HG03378 (cell line): ENCODE measurements around the gene RTEL1.
"Not testable (repeated sequence)": the region's sequence is repeated elsewhere in the genome, so short reads cannot be mapped to it uniquely, and the experiment has no call there.

Experiments
- ATAC-seq: cut with Tn5 transposase; IDR thresholded peaks from one replicate; pipeline ENCODE4 v1.9.1; 2021; ENCODE audit warnings: mild to moderate bottlenecking, moderate library complexity; ENCODE audit not compliant: unreplicated experiment

Gene RTEL1

DNA sequence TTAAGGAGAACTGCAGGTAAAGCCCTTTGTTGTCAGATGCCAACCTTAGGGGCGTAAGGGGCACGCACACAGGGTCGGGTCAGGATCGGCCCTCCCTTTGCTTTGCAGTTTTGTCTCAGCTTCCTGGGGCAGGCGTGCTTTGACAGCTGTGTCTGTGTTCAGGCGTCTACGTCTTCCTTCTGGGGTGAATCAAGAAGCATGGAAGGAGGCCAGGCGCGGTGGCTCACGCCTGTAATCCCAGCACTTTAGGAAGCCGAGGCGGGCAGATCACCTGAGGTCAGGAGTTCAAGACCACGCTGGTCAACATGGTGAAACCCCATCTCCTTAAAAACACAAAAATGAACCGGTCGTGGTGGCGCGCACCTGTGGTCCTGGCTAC lies 51.0 kb downstream of the RTEL1 start:
- no peak for ATAC-seq

DNA sequence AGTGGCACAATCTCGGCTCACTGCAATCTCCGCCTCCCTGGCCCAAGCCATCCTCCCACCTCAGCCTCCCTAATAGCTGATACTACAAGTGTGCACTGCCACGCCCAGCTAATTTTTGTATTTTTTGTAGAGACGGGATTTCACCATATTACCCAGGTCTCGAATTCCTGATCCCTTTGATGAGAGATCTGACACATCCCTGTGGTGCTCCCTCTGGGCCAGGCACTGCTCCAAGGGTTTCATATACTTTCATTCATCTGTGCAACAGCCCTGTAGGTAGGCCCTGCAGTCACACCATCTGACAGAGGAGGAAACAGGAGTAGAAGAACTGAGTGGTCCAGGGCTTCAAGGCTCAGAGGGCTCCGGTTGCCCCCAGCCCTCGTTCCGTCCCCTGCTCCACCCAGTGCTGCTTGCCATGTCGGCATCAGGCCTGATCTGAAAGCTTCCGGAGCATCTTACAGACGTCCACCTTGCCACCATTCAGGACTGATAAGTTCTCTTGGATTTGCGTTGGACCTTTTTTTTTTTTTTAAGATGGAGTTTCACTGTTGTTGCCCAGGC lies 53.1 kb downstream of the RTEL1 start:
- ATAC-seq, result no peak

DNA sequence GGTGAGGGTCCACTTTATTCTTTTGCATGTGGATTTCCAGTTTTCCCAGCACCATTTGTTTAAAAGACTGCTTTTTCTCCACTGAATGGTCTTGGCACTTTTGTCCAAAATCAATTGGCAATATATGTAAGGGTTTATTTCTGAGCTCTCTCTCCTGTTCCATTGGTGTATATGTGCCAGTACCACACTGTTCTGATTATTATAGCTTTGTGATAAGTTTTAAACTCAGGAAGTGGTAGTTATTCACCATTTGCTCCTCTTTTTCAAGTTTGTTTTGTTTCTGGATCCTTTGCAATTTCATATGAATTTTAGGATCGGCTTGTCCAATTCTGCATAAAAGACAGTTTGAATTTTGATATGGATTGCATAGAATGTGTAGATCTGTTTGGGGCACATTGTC lies 54.1 kb downstream of the RTEL1 start:
- ATAC-seq, result no peak

DNA sequence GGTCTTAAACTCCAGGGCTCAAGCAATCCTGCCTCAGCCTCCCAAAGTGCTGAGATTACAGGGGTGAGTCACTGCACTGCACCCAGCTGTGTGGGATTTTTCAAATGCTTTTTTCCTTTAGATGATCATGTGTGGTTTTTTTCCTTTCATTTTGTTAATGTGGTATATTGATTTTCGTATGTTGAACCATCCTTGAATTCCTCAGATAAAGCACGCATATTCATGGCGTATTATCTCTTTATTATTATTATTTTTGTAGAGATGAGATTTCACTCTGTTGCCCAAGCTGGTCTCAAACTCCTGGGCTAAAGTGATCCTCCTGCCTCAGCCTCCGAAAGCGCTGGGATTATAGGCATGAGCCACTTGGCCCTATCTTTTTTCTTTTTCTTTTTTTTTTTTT lies 56.7 kb downstream of the RTEL1 start:
- ATAC-seq, result no peak

DNA sequence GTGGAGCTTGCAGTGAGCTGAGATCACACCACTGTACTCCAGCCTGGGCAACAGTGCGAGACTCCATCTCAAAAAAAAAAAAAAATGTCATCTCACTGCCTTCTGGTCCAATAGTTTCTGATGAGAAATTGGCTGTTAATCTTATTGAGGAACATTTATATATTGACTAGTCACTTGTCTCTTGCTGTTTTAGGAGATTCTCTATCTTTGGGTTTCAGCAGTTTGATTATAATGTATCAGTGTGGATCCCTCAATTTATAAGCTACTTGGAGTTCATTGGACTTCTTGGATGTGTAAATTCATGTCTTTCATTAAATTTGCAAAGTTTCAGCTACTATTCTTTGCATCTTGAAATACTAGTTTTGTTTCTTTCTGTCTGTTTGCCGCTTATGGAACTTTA lies 60.9 kb downstream of the RTEL1 start:
- no peak for ATAC-seq

DNA sequence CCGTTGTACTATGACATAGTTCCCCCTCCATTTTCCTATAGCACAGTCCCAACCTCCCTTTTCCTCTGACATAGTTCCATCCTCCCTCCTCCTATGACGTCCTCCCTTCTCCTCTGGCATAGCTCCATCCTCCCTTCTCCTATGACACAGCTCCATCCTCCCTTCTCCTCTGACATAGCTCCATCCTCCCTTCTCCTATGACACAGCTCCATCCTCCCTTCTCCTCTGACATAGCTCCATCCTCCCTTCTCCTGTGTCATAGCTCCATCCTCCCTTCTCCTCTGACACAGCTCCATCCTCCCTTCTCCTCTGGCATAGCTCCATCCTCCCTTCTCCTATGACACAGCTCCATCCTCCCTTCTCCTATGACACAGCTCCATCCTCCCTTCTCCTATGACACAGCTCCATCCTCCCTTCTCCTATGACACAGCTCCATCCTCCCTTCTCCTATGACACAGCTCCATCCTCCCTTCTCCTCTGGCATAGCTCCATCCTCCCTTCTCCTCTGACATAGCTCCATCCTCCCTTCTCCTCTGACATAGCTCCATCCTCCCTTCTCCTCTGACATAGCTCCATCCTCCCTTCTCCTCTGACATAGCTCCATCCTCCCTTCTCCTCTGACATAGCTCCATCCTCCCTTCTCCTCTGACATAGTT lies 65.0 kb downstream of the RTEL1 start:
- ATAC-seq, result not testable (repeated sequence)

DNA sequence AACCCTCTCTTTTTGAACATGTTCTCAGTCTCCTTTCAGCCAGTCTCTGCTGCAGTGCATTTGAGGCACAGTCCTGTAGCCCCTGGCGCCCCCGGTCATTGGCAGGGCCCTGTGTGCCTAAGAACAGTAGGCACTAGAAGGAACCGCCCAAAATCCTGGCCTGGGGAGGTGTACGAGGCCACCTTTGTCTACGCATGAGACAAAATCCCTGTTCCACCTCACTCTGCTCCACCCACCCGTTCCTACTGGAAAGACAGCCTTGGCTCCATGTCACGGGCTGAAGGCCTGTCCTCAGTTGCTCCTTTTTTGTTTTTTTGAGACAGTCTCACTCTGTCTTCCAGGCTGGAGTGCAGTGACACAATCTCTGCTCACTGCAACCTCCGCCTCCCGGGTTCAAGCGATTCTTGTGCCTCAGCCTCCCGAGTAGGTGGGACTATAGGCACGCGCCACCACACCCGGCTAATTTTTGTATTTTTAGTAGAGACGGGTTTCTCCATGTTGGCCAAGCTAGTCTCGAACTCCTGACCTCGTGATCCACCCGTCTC lies 72.1 kb downstream of the RTEL1 start:
- ATAC-seq, result not testable (repeated sequence)

DNA sequence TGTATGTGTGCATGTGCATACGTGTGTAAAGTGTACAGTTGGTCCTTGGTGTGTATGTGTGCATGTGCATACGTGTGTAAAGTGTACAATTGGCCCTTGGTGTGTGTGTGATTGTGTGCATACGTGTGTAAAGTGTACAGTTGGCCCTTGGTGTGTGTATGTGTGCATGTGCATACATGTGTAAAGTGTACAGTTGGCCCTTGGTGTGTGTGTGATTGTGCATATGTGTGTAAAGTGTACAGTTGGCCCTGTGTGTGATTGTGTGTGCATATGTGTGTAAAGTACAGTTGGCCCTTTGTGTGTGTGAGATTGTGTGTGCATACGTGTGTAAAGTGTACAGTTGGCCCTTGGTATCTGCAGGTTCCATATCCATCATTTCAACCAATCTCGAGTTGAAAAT lies 73.3 kb downstream of the RTEL1 start:
- no peak for ATAC-seq

DNA sequence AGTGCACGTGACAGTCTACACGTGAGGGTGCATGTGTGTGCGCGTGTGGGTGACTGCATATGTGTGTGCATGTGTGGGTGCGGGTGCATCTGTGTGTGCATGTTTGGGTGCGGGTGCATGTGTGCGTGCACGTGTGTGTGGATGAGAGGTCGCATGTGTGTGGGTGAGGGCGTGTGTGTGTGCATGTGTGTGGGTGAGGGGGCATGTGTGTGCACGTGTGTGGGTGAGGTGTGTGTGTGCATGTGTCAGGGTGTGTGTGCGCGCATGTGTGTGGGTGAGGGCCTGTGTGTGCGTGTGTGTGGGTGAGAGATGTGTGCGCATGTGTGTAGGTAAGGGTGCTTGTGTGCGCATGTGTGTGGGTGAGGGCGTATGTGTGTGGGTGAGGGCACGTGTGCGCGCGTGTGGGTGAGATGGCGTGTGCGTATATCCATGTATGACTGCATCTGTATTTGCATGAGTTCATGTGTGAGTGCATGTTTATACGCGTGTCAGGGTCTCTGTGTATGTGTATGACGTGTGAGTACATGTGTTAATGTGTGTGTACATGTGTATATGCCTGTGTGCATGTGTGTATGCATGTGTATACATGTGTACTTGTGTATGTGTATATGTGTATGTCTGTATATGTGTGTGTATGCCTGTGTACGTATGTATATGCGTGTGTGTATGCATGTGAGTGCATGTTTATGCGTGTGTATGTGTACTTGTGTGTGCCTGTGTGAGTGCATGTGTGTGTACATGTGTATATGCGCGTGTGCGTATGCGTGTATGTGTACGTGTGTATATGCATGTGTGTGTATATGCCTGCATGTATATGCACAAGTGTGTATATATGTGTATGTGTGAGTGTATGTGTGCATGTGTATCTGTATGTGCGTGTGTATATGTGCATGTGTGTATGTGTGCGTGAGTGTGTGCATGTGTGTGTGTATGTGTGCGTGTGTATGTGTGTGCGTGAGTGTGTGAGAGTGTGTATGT lies 74.3 kb downstream of the RTEL1 start:
- no peak for ATAC-seq

DNA sequence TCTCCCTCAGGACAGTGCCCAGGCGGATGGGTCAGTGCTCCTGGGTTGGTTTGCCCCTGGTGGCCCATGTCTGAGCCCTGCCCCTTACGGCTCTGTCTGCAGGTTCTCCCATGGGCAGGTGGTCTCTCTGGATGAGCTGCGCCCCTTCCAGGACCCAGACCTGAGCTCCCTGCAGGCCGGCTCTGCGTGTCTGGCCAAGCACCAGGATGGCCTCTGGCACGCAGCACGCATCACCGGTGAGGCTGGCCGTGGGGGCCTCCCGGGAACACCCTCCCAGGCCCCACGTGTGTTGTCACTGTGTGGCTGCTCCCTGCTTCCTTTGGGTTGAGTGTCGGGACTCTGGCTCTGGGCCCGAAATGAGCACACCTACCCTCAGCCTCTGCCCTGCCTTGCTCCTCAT lies 75.0 kb downstream of the RTEL1 start:
- ATAC-seq, result no peak

DNA sequence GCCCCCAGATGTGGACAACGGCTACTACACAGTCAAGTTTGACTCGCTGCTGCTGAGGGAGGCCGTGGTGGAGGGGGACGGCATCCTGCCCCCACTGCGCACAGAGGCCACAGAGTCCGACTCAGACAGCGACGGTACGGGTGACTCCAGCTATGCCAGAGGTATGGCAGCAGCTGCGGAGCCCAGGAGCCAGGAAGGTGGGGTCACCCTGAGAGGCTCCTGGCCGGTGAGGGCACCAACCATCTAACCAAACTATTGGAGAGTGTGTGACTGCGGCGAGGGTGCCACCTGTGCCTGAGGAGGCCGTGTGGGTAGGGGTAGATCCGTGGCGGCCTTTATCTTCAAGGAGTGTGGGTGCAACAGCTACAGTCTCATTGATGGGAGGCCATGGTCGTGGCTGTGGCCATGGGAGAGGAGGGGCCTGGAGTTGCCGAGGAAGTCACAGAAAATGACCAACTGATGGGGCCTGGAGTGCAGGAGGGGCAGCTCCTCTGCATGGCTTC lies 75.5 kb downstream of the RTEL1 start:
- ATAC-seq, result no peak

DNA sequence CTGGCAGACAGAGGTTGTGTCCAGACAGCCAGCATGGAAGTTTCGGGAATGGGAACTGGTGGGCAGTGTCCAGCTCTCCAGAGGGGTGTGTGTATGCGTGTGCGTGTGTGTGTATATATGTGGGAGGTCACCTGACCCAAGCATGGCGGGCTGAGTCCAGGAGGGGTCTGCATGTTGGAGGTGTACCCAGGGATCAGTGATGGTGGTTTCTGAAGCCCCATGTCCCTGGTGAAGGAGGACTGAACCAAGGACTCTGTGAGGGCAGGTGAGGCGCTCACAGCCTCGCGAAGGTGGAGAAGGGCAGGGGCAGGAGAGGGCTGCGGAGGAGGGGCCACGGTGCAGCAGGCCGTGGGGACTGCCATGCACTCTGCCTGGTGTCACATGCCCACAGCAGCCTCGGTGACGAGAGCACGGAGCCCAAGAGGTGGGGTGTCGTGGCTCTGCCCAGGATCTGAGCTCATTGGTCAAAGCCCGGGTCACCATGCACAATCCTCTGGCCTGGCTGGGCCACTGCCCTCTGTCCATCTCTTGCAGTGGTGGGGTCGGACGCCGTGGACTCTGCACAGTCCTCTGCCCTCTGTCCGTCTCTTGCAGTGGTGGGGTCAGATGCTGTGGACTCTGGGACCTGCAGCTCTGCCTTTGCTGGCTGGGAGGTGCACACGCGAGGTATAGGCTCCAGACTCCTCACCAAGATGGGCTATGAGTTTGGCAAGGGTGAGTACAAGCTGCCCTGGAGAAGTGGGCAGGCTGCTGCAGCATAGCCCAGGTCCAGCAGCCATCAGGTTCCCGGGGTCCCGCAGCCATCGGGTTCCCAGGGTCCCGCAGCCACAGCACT lies 76.2 kb downstream of the RTEL1 start:
- ATAC-seq, result no peak

DNA sequence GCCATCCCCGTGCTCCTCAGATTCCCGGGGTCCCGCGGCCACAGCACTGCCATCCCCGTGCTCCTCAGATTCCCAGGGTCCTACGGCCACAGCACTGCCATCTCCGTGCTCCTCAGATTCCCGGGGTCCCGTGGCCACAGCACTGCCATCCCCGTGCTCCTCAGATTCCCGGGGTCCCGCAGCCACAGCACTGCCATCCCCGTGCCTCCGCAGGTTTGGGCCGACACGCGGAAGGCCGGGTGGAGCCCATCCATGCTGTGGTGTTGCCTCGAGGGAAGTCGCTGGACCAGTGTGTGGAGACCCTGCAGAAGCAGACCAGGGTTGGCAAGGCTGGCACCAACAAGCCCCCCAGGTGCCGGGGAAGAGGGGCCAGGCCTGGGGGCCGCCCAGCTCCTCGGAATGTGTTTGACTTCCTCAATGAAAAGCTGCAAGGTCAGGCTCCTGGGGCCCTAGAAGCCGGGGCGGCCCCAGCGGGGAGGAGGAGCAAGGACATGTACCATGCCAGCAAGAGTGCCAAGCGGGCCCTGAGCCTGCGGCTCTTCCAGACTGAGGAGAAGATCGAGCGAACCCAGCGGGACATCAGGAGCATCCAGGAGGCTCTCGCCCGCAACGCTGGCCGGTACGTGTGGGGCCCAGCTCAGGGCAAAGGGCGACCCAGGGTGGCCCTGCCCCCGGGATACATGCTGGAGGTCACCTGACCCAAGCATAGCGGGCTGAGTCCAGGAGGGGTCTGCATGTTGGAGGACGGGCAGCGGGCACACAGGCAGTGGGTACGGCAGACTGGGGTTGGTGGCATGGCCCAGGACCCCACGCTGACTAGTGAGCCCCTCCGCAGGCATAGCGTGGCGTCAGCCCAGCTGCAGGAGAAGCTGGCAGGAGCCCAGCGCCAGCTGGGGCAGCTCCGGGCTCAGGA lies 77.1 kb downstream of the RTEL1 start:
- no peak for ATAC-seq

DNA sequence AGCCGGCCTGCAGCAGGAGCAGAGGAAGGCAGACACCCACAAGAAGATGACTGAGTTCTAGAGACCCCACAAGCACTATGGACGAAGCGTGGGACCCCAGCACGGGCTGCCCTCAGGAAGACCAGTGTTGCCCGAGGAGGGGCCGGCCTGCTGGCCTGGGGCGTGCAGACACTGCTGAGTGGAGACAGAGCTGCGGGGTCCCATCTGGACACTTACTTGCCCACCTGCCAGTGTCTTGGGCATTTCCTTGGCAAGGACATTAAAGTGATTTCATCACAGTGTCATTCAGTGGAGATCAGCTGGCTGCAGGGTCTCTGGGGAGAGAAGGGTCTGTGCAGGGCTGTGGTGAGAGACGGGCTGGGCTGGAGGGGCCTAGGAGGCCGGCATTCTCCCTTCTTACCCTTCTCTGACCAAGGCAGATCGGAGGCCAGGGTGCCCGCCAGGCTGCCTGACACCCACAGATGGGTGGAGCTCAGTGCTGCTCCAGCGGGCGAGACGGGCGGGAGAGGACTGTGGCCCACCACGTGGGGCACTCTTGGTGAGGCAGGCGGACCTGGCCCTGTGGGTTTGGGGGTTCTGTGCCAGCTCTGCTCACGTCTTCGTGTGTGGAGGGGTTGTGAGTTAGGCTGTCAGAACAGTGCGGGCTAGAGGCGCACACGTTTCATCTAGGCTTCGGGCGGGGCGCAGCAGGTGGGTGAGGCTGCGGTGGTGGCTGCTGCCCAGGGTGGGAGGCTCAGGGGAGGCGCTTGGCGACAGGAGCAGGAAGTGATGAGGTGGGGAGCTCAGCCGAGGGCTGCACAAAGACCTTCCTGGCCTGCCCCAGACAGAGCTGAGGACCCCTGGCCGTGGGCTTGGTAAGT lies 78.0 kb downstream of the RTEL1 start, which contains the start of gene LIME1:
Gene LIME1, plus strand, starts transcription at position 806 of the 860 bp plus-strand sequence. CDS start 886 bp downstream, outside the sequence.
- no peak for ATAC-seq

DNA sequence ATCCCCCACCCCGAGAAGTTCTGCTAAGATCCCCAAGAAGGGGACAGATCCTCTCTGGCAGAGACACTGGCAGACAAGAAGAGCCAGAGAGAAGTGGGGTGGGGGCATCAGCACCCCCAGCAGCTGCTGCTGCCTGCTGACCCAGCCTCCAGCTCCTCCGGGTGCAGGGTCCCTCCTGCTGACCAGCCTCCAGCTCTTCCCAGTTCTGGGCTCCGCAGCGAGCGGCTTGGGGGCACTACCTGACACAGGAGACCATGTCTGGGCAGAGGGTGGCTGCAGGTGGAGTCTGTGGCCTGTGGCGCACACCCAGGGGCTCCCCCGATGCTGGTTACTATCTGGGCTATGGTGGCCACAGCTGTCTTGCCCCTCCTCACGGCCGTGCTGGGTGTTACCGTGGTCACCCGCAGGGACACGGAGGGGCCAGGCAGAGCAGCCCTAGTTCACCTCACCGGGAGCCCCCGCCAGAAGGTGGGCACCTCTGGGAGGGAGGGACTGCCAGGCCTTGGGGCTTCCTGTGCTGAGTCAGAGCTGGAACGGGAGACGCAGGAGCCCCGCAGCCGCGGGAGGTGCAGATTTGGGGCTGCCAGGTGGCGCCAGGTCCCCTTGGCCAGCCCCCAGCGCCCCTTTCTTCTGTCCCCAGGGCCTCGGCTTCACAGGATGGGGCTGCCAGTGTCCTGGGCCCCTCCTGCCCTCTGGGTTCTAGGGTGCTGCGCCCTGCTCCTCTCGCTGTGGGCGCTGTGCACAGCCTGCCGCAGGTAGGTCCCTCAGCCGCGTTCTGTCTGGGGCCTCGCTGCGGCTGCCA lies 79.0 kb downstream of the RTEL1 start:
- ATAC-seq, result no peak

DNA sequence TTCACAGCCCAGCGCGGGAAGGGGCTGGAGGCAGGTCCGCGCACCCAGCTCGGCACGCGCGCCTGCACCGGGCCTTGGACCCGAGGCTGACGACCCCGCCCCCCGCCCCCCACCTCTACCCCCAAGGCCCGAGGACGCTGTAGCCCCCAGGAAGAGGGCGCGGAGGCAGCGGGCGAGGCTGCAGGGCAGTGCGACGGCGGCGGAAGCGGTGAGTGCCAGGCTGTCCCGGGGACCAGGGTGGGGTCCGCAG lies 79.5 kb downstream of the RTEL1 start:
- no peak for ATAC-seq

DNA sequence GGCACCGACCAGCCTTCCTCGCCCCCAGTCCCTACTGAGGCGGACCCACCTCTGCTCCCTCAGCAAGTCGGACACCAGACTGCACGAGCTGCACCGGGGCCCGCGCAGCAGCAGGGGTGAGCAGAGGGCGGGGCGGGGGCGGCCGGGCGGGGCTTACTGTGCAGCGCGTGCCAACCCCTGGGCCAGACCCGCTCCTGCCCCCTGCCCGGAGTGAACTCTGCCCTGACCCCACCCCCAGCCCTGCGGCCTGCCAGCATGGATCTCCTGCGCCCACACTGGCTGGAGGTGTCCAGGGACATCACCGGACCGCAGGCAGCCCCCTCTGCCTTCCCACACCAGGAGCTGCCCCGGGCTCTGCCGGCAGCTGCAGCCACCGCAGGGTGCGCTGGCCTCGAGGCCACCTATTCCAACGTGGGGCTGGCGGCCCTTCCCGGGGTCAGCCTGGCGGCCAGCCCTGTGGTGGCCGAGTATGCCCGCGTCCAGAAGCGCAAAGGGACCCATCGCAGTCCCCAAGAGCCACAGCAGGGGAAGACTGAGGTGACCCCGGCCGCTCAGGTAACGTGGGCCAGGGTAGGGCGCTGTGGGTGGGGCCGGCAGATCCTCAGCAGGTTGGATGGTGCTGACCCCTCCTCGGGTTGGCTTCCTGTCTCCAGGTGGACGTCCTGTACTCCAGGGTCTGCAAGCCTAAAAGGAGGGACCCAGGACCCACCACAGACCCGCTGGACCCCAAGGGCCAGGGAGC lies 80.0 kb downstream of the RTEL1 start:
- ATAC-seq, result no peak
